Omental fat pad (tissue), 4 donors: ENCODE measurements around the gene DIP2C. TPM values are rescaled to one million over a fixed set of nuclear protein-coding genes. Genes with fewer than 3 reads are reported as not detected.

Experiments
- ATAC-seq: fragments of 150-250 bp; one replicate; pipeline ENCODE4 v1.9.1; 2016; ENCODE audit warnings: mild to moderate bottlenecking, moderate library complexity; ENCODE audit not compliant: low FRiP score
- DNase-seq: peaks from one replicate; pipeline ENCODE4 v3.0.0-alpha.2; 2019; ENCODE audit warnings: low spot score
- CTCF ChIP-seq, 3 donors: fragments of 450-650 bp; IDR thresholded peaks; one replicate each; pipeline ENCODE4 v1.5.1; 2016 to 2017; ENCODE audit warnings: antibody characterized with exemption in 3 of 3, mild to moderate bottlenecking in 3 of 3, moderate library complexity in 2 of 3
- total RNA-seq, 4 donors: library from RNA; depleted of rRNA; stranded (reverse); fragments of >200 nt; gene quantifications; one replicate each; pipeline ENCODE4 v1.1.0, GENCODE V29; 2016

The DIP2C gene
- total RNA-seq, 4 donors from 2014 or later, result 19.7 to 56.5 (median 31.1) TPM

- DNase-seq (no peak), ATAC-seq (no peak)
- no peak for TF ChIP-seq CTCF (IDR thresholded peaks at IDR 0.05)
These were observed 389.5 kb downstream of the DIP2C start for GRCh38 chr10:299969-300368.

- TF ChIP-seq CTCF (IDR thresholded peaks at IDR 0.05), result no peak
- no peak for ATAC-seq
- no peak for DNase-seq
These were observed 390.0 kb downstream of the DIP2C start for GRCh38 chr10:299512-299911.

GRCh38 chr10:298033-298432 is 391.4 kb downstream of the DIP2C start:
- ATAC-seq, result no peak
- no peak for DNase-seq
- TF ChIP-seq CTCF (IDR thresholded peaks at IDR 0.05), result no peak

GRCh38 chr10:297567-297966 is 391.9 kb downstream of the DIP2C start:
- no peak for TF ChIP-seq CTCF (IDR thresholded peaks at IDR 0.05)
- DNase-seq (no peak), ATAC-seq (no peak)

GRCh38 chr10:293636-294035 is 395.8 kb downstream of the DIP2C start:
- ATAC-seq (no peak), DNase-seq (no peak)
- no peak for TF ChIP-seq CTCF (IDR thresholded peaks at IDR 0.05)

GRCh38 chr10:290026-290725 is 399.3 kb downstream of the DIP2C start:
- ATAC-seq, result peak; percentile 21
- no peak for DNase-seq
- no peak for TF ChIP-seq CTCF (IDR thresholded peaks at IDR 0.05)

- DNase-seq (no peak), ATAC-seq (no peak)
- no peak for TF ChIP-seq CTCF (IDR thresholded peaks at IDR 0.05)
These were observed 399.9 kb downstream of the DIP2C start for GRCh38 chr10:289581-289980.
